MM.1S (cell line): Measurements from ENCODE around the gene SLBP.

Source experiments
- CTCF ChIP-seq: fragments of 300-600 bp; sonication (generic); IDR thresholded peaks from 2 replicates; pipeline ENCODE4 v1.5.1; 2016; ENCODE audit warnings: antibody characterized with exemption, low read length, mixed read lengths
- EZH2 ChIP-seq: fragments of 300-600 bp; sonication (generic); optimal IDR thresholded peaks from 2 replicates; pipeline ENCODE3; 2017; ENCODE audit warnings: low read depth, mild to moderate bottlenecking, antibody characterized with exemption, low read length, mixed read lengths

DNA sequence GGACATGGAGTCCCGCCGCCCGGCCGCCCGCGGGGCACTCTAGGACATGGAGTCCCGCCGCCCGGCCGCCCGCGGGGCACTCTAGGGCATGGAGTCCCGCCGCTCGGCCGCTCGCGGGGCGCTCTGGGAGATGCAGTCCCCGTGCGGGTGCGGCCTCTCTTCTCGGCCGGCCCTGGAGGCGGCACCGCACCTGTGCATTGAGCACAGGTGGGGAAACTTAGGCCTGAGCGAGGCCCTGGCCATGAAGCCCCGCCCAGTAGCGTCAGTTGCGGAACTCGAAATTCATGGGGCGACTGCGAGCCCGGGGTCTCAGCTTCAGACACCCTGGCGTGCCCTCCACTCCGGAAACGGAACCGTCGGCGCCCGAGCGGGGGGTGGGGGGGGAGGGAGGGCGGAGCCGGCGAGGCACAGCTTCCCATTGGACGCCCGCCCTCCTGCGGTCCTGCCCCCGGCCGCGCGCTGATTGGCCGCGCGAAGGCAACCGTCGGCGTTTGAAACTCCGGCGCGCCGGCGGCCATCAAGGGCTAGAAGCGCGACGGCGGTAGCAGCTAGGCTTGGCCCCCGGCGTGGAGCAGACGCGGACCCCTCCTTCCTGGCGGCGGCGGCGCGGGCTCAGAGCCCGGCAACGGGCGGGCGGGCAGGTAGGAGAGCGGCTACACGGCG is 9.0 kb upstream of the SLBP start, which contains the start of the genes TACC3 and TMEM129:
- TF ChIP-seq CTCF (no peak), EZH2 (no peak)
